ENCODE data around the gene HACD2. TPM values are rescaled to one million over a fixed set of nuclear protein-coding genes. Genes with fewer than 3 reads are reported as not detected.

The HACD2 gene
- 42.8 TPM for total RNA-seq
- long read RNA-seq, full-length matches to known transcripts = 1 of 21 reads
- long read RNA-seq, partial matches to known transcripts = 2 of 21 reads
- long read RNA-seq, other reads (novel, unspliced or antisense) = 18 of 21 reads

- H3K9me3 ChIP-seq = no peaks in the 10 kb centered on the region
- H3K36me3 ChIP-seq = peaks cover 11% of the 10 kb centered on the region
- H3K4me1 ChIP-seq = peaks cover 15% of the 10 kb centered on the region
- DNase-seq = peak; percentile 98
- H3K27me3 ChIP-seq (ENCODE audit: low read depth) = no peaks in the 10 kb centered on the region
- peak within 1 kb of the TSS; percentile 88 for H3K4me3 ChIP-seq
- peak; percentile 98 to 99 for ATAC-seq
- intact Hi-C loops (cut with DNase I) = no loop called here
- H3K27ac ChIP-seq = peak within 1 kb of the TSS; percentile 94
- no peak for TF ChIP-seq CTCF (IDR thresholded peaks at IDR 0.05)
Observed at GRCh38 chr3:123584988-123585937, at the start of gene HACD2. Gene HACD2 (minus strand): TSS chr3:123585053. CDS start chr3:123585027, 26 bp downstream.

- intact Hi-C loops (cut with DNase I) = no loop called here
- no peak overlapping the region for H3K4me3 ChIP-seq
- H3K4me1 ChIP-seq = peaks cover 17% of the 10 kb centered on the region
- H3K27ac ChIP-seq = peak overlapping the region; percentile 18
- ATAC-seq (no peak), DNase-seq (no peak)
- no peaks in the 10 kb centered on the region for H3K27me3 ChIP-seq (ENCODE audit: low read depth)
- TF ChIP-seq CTCF (IDR thresholded peaks at IDR 0.05) = no peak
- H3K36me3 ChIP-seq = peaks cover 71% of the 10 kb centered on the region
- H3K9me3 ChIP-seq = no peaks in the 10 kb centered on the region
Observed at GRCh38 chr3:123634149-123635051, 49.5 kb upstream of the HACD2 start.

GRCh38 chr3:123633530-123633929, 48.7 kb upstream of the HACD2 start:
- H3K9me3 ChIP-seq = no peaks in the 10 kb centered on the region
- no peak overlapping the region for H3K27ac ChIP-seq
- no peak overlapping the region for H3K4me3 ChIP-seq
- H3K36me3 ChIP-seq = peaks cover 71% of the 10 kb centered on the region
- H3K27me3 ChIP-seq (ENCODE audit: low read depth) = no peaks in the 10 kb centered on the region
- DNase-seq (no peak), ATAC-seq (no peak)
- intact Hi-C loops (cut with DNase I) = no loop called here
- H3K4me1 ChIP-seq = peaks cover 17% of the 10 kb centered on the region
- no peak for TF ChIP-seq CTCF (IDR thresholded peaks at IDR 0.05)

- peak; percentile 34 to 41 for ATAC-seq
- H3K27me3 ChIP-seq (ENCODE audit: low read depth) = no peaks in the 10 kb centered on the region
- H3K36me3 ChIP-seq = peaks cover 69% of the 10 kb centered on the region
- DNase-seq = no peak
- no peak overlapping the region for H3K27ac ChIP-seq
- no peaks in the 10 kb centered on the region for H3K9me3 ChIP-seq
- H3K4me1 ChIP-seq = peaks cover 17% of the 10 kb centered on the region
- H3K4me3 ChIP-seq = no peak overlapping the region
- intact Hi-C loops (cut with DNase I) = no loop called here
- TF ChIP-seq CTCF (IDR thresholded peaks at IDR 0.05) = no peak
Observed at GRCh38 chr3:123632161-123632655, 47.4 kb upstream of the HACD2 start.

GRCh38 chr3:123629747-123630047, 44.8 kb upstream of the HACD2 start:
- no peak overlapping the region for H3K4me3 ChIP-seq
- ATAC-seq = no peak
- peaks cover 81% of the 10 kb centered on the region for H3K36me3 ChIP-seq
- no peaks in the 10 kb centered on the region for H3K27me3 ChIP-seq (ENCODE audit: low read depth)
- no peak for DNase-seq
- intact Hi-C loops (cut with DNase I) = no loop called here
- no peak for TF ChIP-seq CTCF (IDR thresholded peaks at IDR 0.05)
- no peak overlapping the region for H3K27ac ChIP-seq
- peaks cover 11% of the 10 kb centered on the region for H3K4me1 ChIP-seq
- no peaks in the 10 kb centered on the region for H3K9me3 ChIP-seq
